ENCODE measurements around the gene BBOX1. TPM values are rescaled to one million over a fixed set of nuclear protein-coding genes. Genes with fewer than 3 reads are reported as not detected.

The BBOX1 gene
- total RNA-seq, 4 donors from 2014 or later: not detected

GRCh38 chr11:27083241-27083640, 42.6 kb downstream of the BBOX1 start:
- TF ChIP-seq CTCF (IDR thresholded peaks at IDR 0.05): no peak
- DNase-seq (ENCODE audit: low spot score) (no peak), ATAC-seq (ENCODE audit: low FRiP score) (no peak)

- no peak for TF ChIP-seq CTCF (IDR thresholded peaks at IDR 0.05)
- ATAC-seq (ENCODE audit: low FRiP score) (no peak), DNase-seq (ENCODE audit: low spot score) (no peak)
Measured at GRCh38 chr11:27083782-27084181, 43.2 kb downstream of the BBOX1 start.

DNA sequence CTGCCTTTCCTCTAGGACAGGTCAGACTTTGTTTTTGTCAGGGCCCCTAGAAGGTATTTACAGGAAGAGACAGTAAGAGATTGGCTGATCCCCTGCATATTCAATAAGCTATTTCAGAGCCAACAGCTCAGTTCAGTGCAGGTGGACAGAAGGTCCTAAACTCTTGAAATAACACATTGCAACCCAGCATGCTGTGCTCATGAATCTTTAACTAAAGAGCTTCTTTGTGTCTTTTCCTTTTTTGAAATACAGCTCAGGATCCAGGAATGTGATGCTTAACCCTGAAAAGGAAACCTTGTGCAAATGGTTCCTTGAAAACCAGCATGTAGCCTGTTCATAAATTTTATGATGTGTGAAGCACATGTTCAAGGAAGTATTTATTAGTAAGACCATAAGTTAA, 43.9 kb downstream of the BBOX1 start:
- ATAC-seq (ENCODE audit: low FRiP score) (no peak), DNase-seq (ENCODE audit: low spot score) (no peak)
- no peak for TF ChIP-seq CTCF (IDR thresholded peaks at IDR 0.05)

DNA sequence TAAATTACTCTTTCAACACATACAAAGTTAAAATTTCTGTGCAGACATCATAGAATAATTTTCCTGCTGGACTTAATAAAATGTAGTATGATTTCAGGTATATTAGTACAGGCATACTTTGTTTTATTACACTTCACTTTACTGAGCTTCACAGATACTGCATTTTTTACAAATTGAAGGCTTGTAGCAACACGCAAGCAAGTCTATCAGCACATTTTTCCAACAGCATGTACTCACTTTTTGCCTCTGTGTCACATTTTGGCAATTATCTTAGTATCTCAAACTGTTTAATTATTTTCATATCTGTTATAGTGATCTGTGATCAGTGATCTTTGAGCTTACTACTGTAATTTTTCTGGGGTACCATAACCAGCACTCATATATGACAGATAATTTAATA, 44.5 kb downstream of the BBOX1 start:
- ATAC-seq (ENCODE audit: low FRiP score) (no peak), DNase-seq (ENCODE audit: low spot score) (no peak)
- no peak for TF ChIP-seq CTCF (IDR thresholded peaks at IDR 0.05)

- DNase-seq (ENCODE audit: low spot score): no peak
- no peak for TF ChIP-seq CTCF (IDR thresholded peaks at IDR 0.05)
- no peak for ATAC-seq (ENCODE audit: low FRiP score)
Measured at GRCh38 chr11:27085605-27086004, 45.0 kb downstream of the BBOX1 start.

- ATAC-seq (ENCODE audit: low FRiP score) (no peak), DNase-seq (ENCODE audit: low spot score) (no peak)
- no peak for TF ChIP-seq CTCF (IDR thresholded peaks at IDR 0.05)
Measured at GRCh38 chr11:27087432-27087831, 46.8 kb downstream of the BBOX1 start.

GRCh38 chr11:27088353-27088752, 47.7 kb downstream of the BBOX1 start:
- no peak for ATAC-seq (ENCODE audit: low FRiP score)
- no peak for DNase-seq (ENCODE audit: low spot score)
- TF ChIP-seq CTCF (IDR thresholded peaks at IDR 0.05): no peak
